Naive thymus-derived CD4-positive, alpha-beta T cell (primary cell): ENCODE data around the gene CCSER1. TPM values are rescaled to one million over a fixed set of nuclear protein-coding genes. Genes with fewer than 3 reads are reported as not detected.

ENCODE experiments used
- ATAC-seq: fragments of 150-1000 bp; cut with Tn5 transposase; 2 replicates; pipeline ENCODE4 v1.10.0; 2021; ENCODE audit warnings: mild to moderate bottlenecking, moderate library complexity
- CTCF ChIA-PET: fragments of 350-600 bp; sonication (Branson Sonifier 250); formaldehyde crosslinking; loops from one replicate; lab custom pipeline; 2021; ENCODE audit warnings: antibody characterized with exemption; lab: Charles Lee
- POLR2A ChIA-PET: fragments of 350-600 bp; sonication (Branson Sonifier 250); formaldehyde crosslinking; loops from one replicate; lab custom pipeline; 2021; ENCODE audit warnings: antibody characterized with exemption, inconsistent platforms; lab: Charles Lee
- DNase-seq, 9 donors: peaks; one replicate each; pipeline versions ENCODE4 v3.0.0 to v3.0.0-alpha.2; 2020 to 2022; ENCODE audit warnings: mixed read lengths in 1 of 9
- H3K27ac ChIP-seq: one replicate; pipeline ENCODE4 v1.7.0; 2013; ENCODE audit warnings: mild to moderate bottlenecking, low read depth, low read length, moderate library complexity
- H3K27me3 ChIP-seq, 2 donors: one replicate each; pipeline ENCODE4 v1.7.0; 2013; ENCODE audit warnings: low read length in 2 of 2, mild to moderate bottlenecking in 2 of 2, moderate library complexity in 2 of 2; ENCODE audit not compliant: control insufficient read depth in 2 of 2, insufficient read depth in 2 of 2
- H3K36me3 ChIP-seq, 3 experiments: 1 replicate in 2 of 3; 2 replicates in 1 of 3; pipeline ENCODE4 v1.7.0; 2013; ENCODE audit warnings: low read length in 3 of 3, mild to moderate bottlenecking in 3 of 3, moderate library complexity in 1 of 3; ENCODE audit not compliant: insufficient read depth in 3 of 3, control insufficient read depth in 2 of 3
- H3K4me1 ChIP-seq, 2 donors: one replicate each; pipeline ENCODE4 v1.7.0; 2013; ENCODE audit warnings: low read length in 2 of 2, mild to moderate bottlenecking in 2 of 2, moderate library complexity in 1 of 2; ENCODE audit not compliant: control insufficient read depth in 2 of 2, insufficient read depth in 2 of 2
- H3K4me3 ChIP-seq: 2 replicates; pipeline ENCODE4 v1.7.0; 2013; ENCODE audit warnings: mild to moderate bottlenecking, low read length
- H3K9me3 ChIP-seq, 3 experiments: 1 replicate in 2 of 3; 2 replicates in 1 of 3; pipeline ENCODE4 v1.7.0; 2013; ENCODE audit warnings: low read length in 3 of 3; ENCODE audit not compliant: control insufficient read depth in 2 of 3
- H3K27ac Mint-ChIP-seq, 9 donors: one replicate each; pipeline ENCODE4 v1.8.0; 2020 to 2022; ENCODE audit warnings: mixed read lengths in 9 of 9, mild to moderate bottlenecking in 8 of 9, moderate library complexity in 5 of 9, inconsistent platforms in 2 of 9
- H3K27me3 Mint-ChIP-seq, 5 donors: one replicate each; pipeline ENCODE4 v1.8.0; 2021 to 2022; ENCODE audit warnings: mixed read lengths in 5 of 5, mild to moderate bottlenecking in 1 of 5
- H3K36me3 Mint-ChIP-seq, 5 donors: one replicate each; pipeline ENCODE4 v1.8.0; 2020 to 2022; ENCODE audit warnings: mixed read lengths in 5 of 5, mild to moderate bottlenecking in 3 of 5, inconsistent platforms in 1 of 5
- H3K4me1 Mint-ChIP-seq, 7 donors: one replicate each; pipeline ENCODE4 v1.8.0; 2020 to 2022; ENCODE audit warnings: mixed read lengths in 7 of 7, mild to moderate bottlenecking in 3 of 7, inconsistent platforms in 1 of 7
- H3K4me3 Mint-ChIP-seq, 10 donors: one replicate each; pipeline ENCODE4 v1.8.0; 2020 to 2022; ENCODE audit warnings: mild to moderate bottlenecking in 10 of 10, mixed read lengths in 10 of 10, moderate library complexity in 6 of 10, inconsistent platforms in 2 of 10
- H3K9me3 Mint-ChIP-seq, 11 donors: one replicate each; pipeline ENCODE4 v1.8.0; 2020 to 2022; ENCODE audit warnings: mixed read lengths in 11 of 11, mild to moderate bottlenecking in 4 of 11, inconsistent platforms in 1 of 11, moderate library complexity in 1 of 11
- intact Hi-C, 2 donors: fragments of 100-400 bp; cut with micrococcal nuclease; formaldehyde crosslinking; loops; one replicate each; pipeline ENCODE4 v1.15.1; 2023
- polyA plus RNA-seq, 2 donors: library from polyadenylated mRNA; unstranded; fragments of 300-500 nt; fragmentation: Illumina TruSeq; gene quantifications; one replicate each; pipeline ENCODE4 v1.2.3, GENCODE V29; 2021
- total RNA-seq, 6 experiments: library from RNA in 5 of 6; stranded (reverse) in 5 of 6; gene quantifications; 1 replicate in 5 of 6; 2 replicates in 1 of 6; pipeline ENCODE4 v1.2.3 and lab custom pipeline; 2021 to 2026

Gene CCSER1
- total and polyA plus RNA-seq, 7 experiments from 2014 or later, result 0.30 to 4.0 (median 1.4) TPM; not detected in 3

DNA sequence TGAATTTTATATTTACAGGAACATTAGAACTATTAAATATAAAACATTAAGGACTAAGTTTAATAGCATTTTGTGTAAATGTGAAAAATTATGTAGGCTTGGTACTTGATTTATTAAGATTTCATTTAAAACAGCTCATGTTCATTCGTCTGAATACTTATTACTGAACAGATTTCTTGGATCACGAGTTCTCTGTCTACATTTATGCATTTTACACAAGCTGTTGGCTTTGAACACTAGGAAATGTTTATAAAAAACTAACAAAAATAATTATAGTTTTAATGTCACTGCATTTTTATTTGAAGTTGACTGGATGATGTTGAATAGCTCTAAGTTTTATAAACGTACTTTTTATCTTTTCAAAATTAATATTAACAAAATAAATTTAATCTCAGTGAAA lies 888.7 kb downstream of the CCSER1 start:
- no peaks in the 10 kb centered on the region for H3K9me3 ChIP-seq
- CTCF ChIA-PET, result no interaction called here
- Mint-ChIP-seq H3K4me1 (no peaks in the 10 kb centered on the region), H3K27ac (no peak overlapping the region), H3K36me3 (no peaks in the 10 kb centered on the region), H3K4me3 (no peak overlapping the region), H3K27me3 (no peaks in the 10 kb centered on the region), H3K9me3 (peaks cover 0 to 17% (median 0%) of the 10 kb centered on the region in 11 donors)
- no peak for DNase-seq
- no peaks in the 10 kb centered on the region for H3K4me1 ChIP-seq
- H3K27me3 ChIP-seq, result no peaks in the 10 kb centered on the region
- no peak for ATAC-seq
- POLR2A ChIA-PET, result no interaction called here
- H3K36me3 ChIP-seq, result no peaks in the 10 kb centered on the region
- no peak overlapping the region for H3K27ac ChIP-seq
- no peak overlapping the region for H3K4me3 ChIP-seq
- intact Hi-C loops, result no loop called here

DNA sequence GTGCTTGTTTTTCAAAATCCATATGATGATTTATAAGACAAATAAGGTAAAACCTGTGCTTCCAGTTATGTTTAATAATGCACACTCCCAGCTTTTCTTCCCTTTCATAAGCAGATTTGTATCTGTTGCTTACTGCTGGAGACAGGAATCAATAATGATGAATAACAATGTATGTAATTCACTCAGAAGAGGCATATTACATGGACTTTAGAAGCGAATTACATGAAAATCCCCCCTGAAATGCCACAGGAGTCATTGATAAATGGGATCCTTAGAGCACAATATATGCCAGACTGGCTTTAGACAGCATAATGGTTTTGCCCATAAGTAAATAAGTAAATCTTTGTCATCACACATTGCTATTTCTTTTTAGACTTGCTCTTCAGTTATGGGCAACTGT lies 892.3 kb downstream of the CCSER1 start:
- ATAC-seq, result no peak
- Mint-ChIP-seq H3K27me3 (no peaks in the 10 kb centered on the region), H3K4me1 (no peaks in the 10 kb centered on the region), H3K4me3 (no peak overlapping the region), H3K27ac (no peak overlapping the region), H3K36me3 (no peaks in the 10 kb centered on the region), H3K9me3 (peaks cover 0 to 17% (median 0%) of the 10 kb centered on the region in 11 donors)
- Histone ChIP-seq H3K27me3 (no peaks in the 10 kb centered on the region), H3K27ac (no peak overlapping the region), H3K4me3 (no peak overlapping the region), H3K36me3 (no peaks in the 10 kb centered on the region), H3K4me1 (no peaks in the 10 kb centered on the region), H3K9me3 (no peaks in the 10 kb centered on the region)
- ChIA-PET POLR2A (no interaction called here), CTCF (no interaction called here)
- intact Hi-C loops, result no loop called here
- DNase-seq, result no peak

DNA sequence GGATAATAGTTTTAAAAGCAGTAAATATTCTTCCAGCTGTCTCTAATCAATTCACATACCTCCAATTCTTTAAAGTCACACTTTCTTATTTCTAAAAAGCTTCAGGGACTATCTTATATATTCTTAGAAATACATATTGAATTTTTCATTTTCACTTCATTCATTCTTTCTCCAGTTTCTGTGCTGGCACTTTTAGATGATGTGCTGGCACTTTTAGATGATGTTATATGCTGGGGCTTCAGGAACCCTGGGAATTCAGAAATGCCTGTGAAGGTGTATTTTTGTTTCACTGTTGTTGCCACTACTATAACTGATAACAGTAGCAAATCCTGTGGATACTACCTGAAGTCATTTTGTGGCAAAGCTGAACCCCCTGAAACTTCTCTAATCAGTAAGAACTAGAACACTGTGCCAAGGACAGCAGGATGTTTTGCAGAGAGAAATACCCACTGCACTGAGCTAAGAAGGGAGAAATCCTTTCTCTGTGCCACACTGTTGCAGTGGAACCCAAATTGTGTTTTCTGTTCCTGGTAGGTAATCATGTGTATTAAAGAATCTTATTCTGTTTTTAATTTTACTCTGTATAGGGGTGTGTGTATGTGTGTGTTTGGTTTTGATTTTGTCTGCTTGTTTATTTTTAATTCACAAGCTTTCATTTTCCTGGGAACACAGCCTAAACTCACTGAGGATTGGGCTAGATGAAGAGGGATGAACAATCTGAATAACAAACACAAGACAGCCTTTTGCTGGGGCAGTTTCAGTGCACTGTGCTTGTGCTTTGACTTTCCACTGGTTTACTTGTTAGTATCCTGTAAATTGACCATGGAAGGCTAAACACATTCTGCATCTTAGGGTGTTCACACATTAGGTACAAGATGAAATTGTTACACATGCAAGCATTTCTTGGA lies 898.3 kb downstream of the CCSER1 start:
- Histone ChIP-seq H3K4me3 (no peak overlapping the region), H3K9me3 (no peaks in the 10 kb centered on the region), H3K27ac (no peak overlapping the region), H3K36me3 (no peaks in the 10 kb centered on the region), H3K27me3 (no peaks in the 10 kb centered on the region), H3K4me1 (no peaks in the 10 kb centered on the region)
- Mint-ChIP-seq H3K4me3 (no peak overlapping the region), H3K36me3 (no peaks in the 10 kb centered on the region), H3K9me3 (peaks cover 0 to 5% (median 0%) of the 10 kb centered on the region in 11 donors), H3K27ac (no peak overlapping the region), H3K27me3 (no peaks in the 10 kb centered on the region), H3K4me1 (no peaks in the 10 kb centered on the region)
- CTCF ChIA-PET, result no interaction called here
- ATAC-seq (no peak), DNase-seq (no peak)
- intact Hi-C loops, result no loop called here
- POLR2A ChIA-PET, result no interaction called here

DNA sequence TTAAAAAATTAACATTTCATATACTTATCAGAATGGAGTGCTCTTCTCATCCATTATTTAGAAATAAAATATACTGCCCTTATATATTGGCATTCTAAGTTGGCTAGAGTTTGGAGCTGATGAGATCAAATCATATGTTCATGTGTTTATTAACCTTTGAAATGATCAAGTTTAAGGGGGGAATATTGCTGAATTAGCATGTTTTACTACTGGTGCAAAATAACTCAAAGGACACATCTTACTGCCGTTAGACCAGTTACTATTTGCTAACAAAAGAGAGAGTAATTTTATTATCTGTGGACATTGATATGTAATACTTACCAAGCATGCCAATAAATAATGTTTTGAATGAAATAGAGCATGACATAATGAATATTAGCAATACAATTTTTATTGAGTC lies 901.0 kb downstream of the CCSER1 start:
- no peaks in the 10 kb centered on the region for H3K4me1 Mint-ChIP-seq
- no peak for DNase-seq
- Histone ChIP-seq H3K9me3 (no peaks in the 10 kb centered on the region), H3K4me1 (no peaks in the 10 kb centered on the region), H3K27me3 (no peaks in the 10 kb centered on the region), H3K4me3 (no peak overlapping the region), H3K36me3 (no peaks in the 10 kb centered on the region), H3K27ac (no peak overlapping the region)
- ATAC-seq, result no peak
- no peaks in the 10 kb centered on the region for H3K27me3 Mint-ChIP-seq
- intact Hi-C loops, result no loop called here
- H3K9me3 Mint-ChIP-seq, result peaks cover 0 to 10% (median 0%) of the 10 kb centered on the region in 11 donors
- CTCF ChIA-PET, result no interaction called here
- no peak overlapping the region for H3K4me3 Mint-ChIP-seq
- no peak overlapping the region for H3K27ac Mint-ChIP-seq
- POLR2A ChIA-PET, result no interaction called here
- H3K36me3 Mint-ChIP-seq, result no peaks in the 10 kb centered on the region

DNA sequence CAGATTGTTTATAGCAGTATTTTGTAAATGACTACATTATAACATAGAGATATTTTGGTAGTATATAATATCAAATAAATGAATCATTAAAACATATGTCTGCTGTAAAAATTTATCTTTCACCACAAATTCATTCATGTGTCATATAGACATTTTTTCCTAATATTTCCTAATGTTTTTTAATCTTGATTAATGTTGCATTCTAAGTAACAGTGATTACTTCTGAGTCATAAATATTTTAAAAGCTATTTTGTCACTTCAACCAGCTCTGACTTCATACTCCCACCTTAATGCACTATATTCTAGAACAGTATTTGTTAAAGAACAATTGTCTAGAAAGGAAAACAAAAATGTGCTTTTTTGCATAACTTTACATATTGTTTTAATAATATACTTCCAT lies 904.6 kb downstream of the CCSER1 start:
- CTCF ChIA-PET, result no interaction called here
- H3K36me3 Mint-ChIP-seq, result no peaks in the 10 kb centered on the region
- H3K4me1 Mint-ChIP-seq, result no peaks in the 10 kb centered on the region
- no peaks in the 10 kb centered on the region for H3K27me3 Mint-ChIP-seq
- peaks cover 0 to 6% (median 0%) of the 10 kb centered on the region in 11 donors for H3K9me3 Mint-ChIP-seq
- POLR2A ChIA-PET, result no interaction called here
- no peak overlapping the region for H3K27ac ChIP-seq
- H3K4me3 Mint-ChIP-seq, result no peak overlapping the region
- H3K27me3 ChIP-seq, result no peaks in the 10 kb centered on the region
- H3K4me3 ChIP-seq, result no peak overlapping the region
- no peaks in the 10 kb centered on the region for H3K9me3 ChIP-seq
- ATAC-seq (no peak), DNase-seq (no peak)
- H3K36me3 ChIP-seq, result no peaks in the 10 kb centered on the region
- no peak overlapping the region for H3K27ac Mint-ChIP-seq
- H3K4me1 ChIP-seq, result no peaks in the 10 kb centered on the region
- intact Hi-C loops, result no loop called here

DNA sequence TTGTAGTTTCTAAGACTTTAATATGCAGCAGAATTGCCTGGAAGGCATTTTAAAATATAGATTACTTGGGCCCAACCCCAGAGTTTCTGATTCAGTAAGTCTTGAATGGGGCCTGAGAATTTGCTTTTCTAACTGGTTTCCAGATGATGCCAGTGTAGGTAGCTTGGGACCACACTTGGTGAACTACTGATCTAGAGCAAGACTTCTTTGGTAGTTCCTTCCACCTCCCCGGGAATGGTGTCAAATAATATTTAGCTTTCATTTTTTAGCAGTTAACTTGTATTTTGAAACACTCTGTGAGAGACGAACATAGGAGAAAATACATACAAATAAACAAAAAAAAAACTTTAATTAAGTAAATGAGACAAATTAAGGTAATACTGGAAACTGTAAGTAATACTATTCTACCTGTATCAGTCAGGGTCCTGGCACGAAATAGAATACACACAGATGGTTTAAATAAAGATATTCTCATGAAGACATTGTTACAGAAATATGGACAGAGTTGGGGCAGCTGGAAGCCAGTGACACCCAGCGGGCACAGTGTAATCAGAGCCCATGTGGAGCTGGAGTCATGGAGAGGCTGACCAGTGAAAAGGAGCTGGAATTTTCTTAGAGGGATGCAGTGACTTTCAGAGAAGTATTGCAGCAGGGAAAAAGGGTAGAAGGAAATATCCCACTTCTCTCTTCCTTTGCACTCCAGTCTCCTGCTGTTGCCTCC lies 905.7 kb downstream of the CCSER1 start:
- H3K4me1 ChIP-seq, result no peaks in the 10 kb centered on the region
- Mint-ChIP-seq H3K4me1 (peaks cover 0 to 2% (median 0%) of the 10 kb centered on the region in 7 donors), H3K9me3 (peaks cover 0 to 13% (median 0%) of the 10 kb centered on the region in 11 donors), H3K27me3 (no peaks in the 10 kb centered on the region), H3K27ac (no peak overlapping the region), H3K36me3 (no peaks in the 10 kb centered on the region), H3K4me3 (no peak overlapping the region)
- intact Hi-C loops, result no loop called here
- ATAC-seq (no peak), DNase-seq (no peak)
- H3K27me3 ChIP-seq, result no peaks in the 10 kb centered on the region
- no peaks in the 10 kb centered on the region for H3K9me3 ChIP-seq
- CTCF ChIA-PET, result no interaction called here
- H3K36me3 ChIP-seq, result no peaks in the 10 kb centered on the region
- H3K27ac ChIP-seq, result no peak overlapping the region
- POLR2A ChIA-PET, result no interaction called here
- no peak overlapping the region for H3K4me3 ChIP-seq
